ENCODE data around the gene ATP6V1G1.

Gene ATP6V1G1

DNA sequence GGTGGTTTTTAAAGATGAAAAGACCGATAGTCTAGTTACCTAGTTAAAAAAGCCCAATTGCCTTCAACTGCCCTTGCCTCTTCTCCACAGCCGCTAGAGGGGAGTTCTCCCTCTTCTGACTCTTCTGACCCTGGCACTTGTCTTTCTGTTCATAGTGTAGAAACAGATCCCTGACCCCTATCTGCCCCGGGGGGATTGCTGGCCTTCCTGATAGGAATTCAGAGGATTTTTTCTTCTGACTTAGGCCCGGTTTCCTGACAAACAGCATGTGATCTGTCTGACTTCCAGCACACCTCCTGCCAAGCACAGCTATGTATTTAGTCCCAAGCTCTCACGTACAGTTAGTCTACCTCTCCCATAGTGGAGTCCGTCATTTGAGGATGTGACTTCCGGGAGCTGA is 18.5 kb downstream of the ATP6V1G1 start:
- TF ChIP-seq, protein P1, sequence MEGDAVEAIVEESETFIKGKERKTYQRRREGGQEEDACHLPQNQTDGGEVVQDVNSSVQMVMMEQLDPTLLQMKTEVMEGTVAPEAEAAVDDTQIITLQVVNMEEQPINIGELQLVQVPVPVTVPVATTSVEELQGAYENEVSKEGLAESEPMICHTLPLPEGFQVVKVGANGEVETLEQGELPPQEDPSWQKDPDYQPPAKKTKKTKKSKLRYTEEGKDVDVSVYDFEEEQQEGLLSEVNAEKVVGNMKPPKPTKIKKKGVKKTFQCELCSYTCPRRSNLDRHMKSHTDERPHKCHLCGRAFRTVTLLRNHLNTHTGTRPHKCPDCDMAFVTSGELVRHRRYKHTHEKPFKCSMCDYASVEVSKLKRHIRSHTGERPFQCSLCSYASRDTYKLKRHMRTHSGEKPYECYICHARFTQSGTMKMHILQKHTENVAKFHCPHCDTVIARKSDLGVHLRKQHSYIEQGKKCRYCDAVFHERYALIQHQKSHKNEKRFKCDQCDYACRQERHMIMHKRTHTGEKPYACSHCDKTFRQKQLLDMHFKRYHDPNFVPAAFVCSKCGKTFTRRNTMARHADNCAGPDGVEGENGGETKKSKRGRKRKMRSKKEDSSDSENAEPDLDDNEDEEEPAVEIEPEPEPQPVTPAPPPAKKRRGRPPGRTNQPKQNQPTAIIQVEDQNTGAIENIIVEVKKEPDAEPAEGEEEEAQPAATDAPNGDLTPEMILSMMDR (conservative IDR thresholded peaks at IDR 0.05), result no peak
- no peak for TF ChIP-seq ZFX (IDR thresholded peaks at IDR 0.05)
- no peak overlapping the region for H3K27ac ChIP-seq

- TF ChIP-seq ZFX (IDR thresholded peaks at IDR 0.05), result no peak
- TF ChIP-seq, protein P1 (conservative IDR thresholded peaks at IDR 0.05), result no peak
- peak overlapping the region; percentile 3; the same call in 1 of the 2 replicates for H3K27ac ChIP-seq
Measured at GRCh38 chr9:114606597-114607207, 19.1 kb downstream of the ATP6V1G1 start.

DNA sequence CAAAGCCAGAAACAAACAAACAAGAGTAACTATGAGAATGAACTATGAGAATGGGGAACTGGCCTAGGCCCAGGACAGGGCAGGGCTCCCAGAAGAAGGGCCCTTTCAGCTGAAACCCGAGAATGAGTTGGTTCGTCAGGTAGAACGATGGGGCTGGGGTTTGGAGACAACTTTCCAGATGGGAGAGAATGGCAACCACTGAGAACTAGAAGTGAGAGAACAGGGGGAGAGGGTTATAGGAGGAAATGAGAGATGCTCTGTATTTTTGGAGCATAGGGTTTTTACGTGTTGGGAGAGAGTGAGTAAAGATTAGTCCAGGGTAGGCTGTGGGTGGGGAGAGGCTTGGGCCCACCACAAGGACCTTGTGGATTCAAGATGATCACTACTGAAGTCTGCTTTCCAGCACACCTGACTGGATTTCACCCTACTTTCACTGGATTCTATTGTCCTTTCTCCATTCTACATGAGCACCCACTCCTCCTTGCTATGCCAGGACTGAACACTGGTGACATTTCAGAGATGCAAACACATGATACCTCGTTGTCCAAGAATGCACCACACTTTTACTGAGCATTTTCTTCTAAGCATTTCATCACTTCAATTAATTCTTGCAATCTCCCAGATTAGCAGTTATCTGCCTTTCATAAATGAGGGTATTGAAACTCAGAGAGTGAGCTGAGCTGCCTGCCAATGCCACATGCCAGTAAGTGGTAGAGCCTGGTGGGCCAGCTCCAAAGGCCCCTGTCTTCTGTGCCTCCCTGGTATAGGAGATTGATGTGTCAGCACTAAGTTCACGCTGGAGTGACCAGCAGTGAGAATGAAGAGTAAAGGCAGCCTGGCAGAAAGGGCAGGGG is 20.3 kb downstream of the ATP6V1G1 start:
- H3K27ac ChIP-seq, result peak overlapping the region; percentile 3; the same call in 1 of the 2 replicates
- TF ChIP-seq ZFX (IDR thresholded peaks at IDR 0.05), result no peak
- TF ChIP-seq, protein P1 (conservative IDR thresholded peaks at IDR 0.05), result no peak

- H3K27ac ChIP-seq, result no peak overlapping the region
- no peak for TF ChIP-seq ZFX (IDR thresholded peaks at IDR 0.05)
- TF ChIP-seq, protein P1 (conservative IDR thresholded peaks at IDR 0.05), result no peak
Measured at GRCh38 chr9:114608525-114608796, 20.9 kb downstream of the ATP6V1G1 start.

DNA sequence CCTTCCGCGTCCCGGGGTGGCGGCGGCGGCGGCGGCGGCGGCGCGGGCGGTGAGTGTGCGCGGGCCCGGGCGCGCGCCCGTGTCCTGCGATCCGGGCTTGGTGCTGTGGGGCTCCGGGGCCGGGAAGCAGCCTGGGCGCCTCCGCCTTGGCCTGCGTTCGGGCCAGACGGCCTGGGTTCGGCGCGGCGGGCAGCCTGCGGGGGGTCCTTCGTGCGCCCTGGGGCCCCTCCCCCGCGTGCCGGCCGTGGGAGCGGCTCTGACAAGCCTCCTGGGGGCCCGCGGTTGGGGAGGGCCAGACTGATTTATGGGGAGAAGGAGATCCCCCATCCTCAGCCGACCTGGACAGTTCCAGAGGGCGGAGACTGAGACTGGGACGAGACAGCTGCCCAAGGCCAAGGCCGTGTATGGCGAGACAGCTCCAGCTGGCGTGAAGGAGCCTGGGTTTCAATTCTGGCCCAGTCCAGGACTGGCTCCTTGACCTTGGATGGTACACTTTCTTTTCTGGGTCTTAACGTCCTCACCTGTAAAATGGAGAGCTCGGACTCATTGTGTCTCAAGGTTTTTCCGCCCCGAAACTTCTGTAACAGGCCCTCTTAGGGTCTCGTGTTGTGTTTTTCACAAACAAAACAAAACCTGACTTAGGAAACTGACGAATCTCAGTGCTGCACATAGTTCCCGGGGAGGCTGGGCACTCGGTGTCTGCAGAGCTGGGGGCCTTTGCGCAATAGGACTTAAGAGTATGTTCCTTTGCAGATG is 24.1 kb downstream of the ATP6V1G1 start:
- TF ChIP-seq, protein P1 (conservative IDR thresholded peaks at IDR 0.05), result no peak; the same call in 1 of the 2 replicates
- peak; percentile 94 for TF ChIP-seq ZFX (IDR thresholded peaks at IDR 0.05)
- peak overlapping the region; percentile 98 for H3K27ac ChIP-seq

DNA sequence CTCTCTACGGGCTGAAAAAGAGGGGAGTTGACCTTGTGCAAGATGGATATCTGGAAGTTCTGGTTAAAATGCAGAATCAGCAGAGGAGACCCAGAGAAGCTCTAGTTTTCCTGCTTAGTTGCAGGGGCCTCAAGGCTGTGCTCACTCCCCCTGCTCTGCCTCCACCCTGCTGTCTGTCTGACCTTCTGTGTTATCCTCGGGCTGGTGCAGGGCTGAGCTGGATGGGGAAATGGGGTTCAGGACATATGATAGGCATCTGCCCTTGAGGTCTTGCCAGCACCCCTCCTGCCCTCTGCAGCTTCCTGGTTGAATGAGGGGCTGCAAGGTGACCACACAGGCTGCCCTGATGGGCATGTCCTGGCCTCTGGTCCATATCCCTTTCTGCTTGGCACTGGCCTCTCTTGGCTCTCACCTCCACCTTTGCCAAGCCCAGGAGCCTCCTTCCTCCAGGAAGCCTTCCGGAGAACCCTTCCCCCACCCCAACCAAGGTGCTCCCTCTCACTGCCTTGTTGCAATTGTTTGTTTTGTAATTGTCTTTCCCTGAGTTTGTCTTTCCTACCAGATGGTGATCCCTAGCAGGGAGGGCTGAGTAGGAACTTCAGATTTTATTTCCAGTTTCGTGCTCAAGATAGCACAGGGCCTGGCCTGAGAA is 24.8 kb downstream of the ATP6V1G1 start:
- TF ChIP-seq, protein P1 (conservative IDR thresholded peaks at IDR 0.05), result no peak
- TF ChIP-seq ZFX (IDR thresholded peaks at IDR 0.05), result no peak
- peak overlapping the region; percentile 98 for H3K27ac ChIP-seq
